Karpas-422 (cell line): ENCODE data around the gene CASP10. TPM values are rescaled to one million over a fixed set of nuclear protein-coding genes. Genes with fewer than 3 reads are reported as not detected.
A peak's percentile ranks its signal among the peaks of the same experiment; 100 is the strongest.
"Not testable (repeated sequence)": the region's sequence is repeated elsewhere in the genome, so short reads cannot be mapped to it uniquely, and the experiment has no call there.

Experiments
- DNase-seq: peaks from one replicate; pipeline ENCODE4 v3.0.0-alpha.2; 2015
- H2AFZ ChIP-seq: fragments of 200-600 bp; sonication (generic); 2 replicates; pipeline ENCODE4 v1.6.1; 2014; ENCODE audit warnings: antibody characterized with exemption, low read length, mixed read lengths
- H3K27ac ChIP-seq: fragments of 200-600 bp; sonication (generic); 2 replicates; pipeline ENCODE4 v1.5.1; 2014; ENCODE audit warnings: mild to moderate bottlenecking, low read length, moderate library complexity
- H3K27me3 ChIP-seq: fragments of 200-600 bp; sonication (generic); 2 replicates; pipeline ENCODE4 v1.6.1; 2014; ENCODE audit warnings: low read length, mixed read lengths
- H3K36me3 ChIP-seq: fragments of 200-600 bp; sonication (generic); 2 replicates; pipeline ENCODE4 v1.6.1; 2014; ENCODE audit warnings: low read length, mixed read lengths; ENCODE audit not compliant: insufficient read depth
- H3K4me1 ChIP-seq: fragments of 200-600 bp; sonication (generic); 2 replicates; pipeline ENCODE4 v1.6.1; 2014; ENCODE audit warnings: mild to moderate bottlenecking, low read length, mixed read lengths
- H3K4me2 ChIP-seq: fragments of 200-600 bp; sonication (generic); 2 replicates; pipeline ENCODE4 v1.6.1; 2014; ENCODE audit warnings: low read length, low read depth, mild to moderate bottlenecking; ENCODE audit not compliant: poor library complexity, severe bottlenecking
- H3K4me3 ChIP-seq: fragments of 200-600 bp; sonication (generic); 2 replicates; pipeline ENCODE4 v1.5.1; 2014; ENCODE audit warnings: mild to moderate bottlenecking, antibody characterized with exemption, low read length, mixed read lengths
- H3K79me2 ChIP-seq: fragments of 200-600 bp; sonication (generic); 2 replicates; pipeline ENCODE4 v1.6.1; 2014; ENCODE audit warnings: mild to moderate bottlenecking, low read length, mixed read lengths
- H3K9ac ChIP-seq: fragments of 200-600 bp; sonication (generic); 2 replicates; pipeline ENCODE4 v1.6.0; 2014; ENCODE audit warnings: low read length
- H3K9me2 ChIP-seq: fragments of 200-600 bp; sonication (generic), shearing (Covaris generic); replicated peaks from 2 replicates; pipeline ENCODE4 v1.6.0; 2014; ENCODE audit warnings: mild to moderate bottlenecking, low read length, moderate library complexity; ENCODE audit not compliant: insufficient read depth
- H3K9me3 ChIP-seq: fragments of 300-700, 200-600 bp; sonication (generic); 2 replicates; pipeline ENCODE4 v1.6.1; 2014; ENCODE audit warnings: low read length, mixed read lengths
- H4K20me1 ChIP-seq: fragments of 200-600 bp; sonication (generic); 2 replicates; pipeline ENCODE4 v1.6.1; 2014; ENCODE audit warnings: mild to moderate bottlenecking, antibody characterized with exemption, low read length, low read depth; ENCODE audit not compliant: insufficient read depth
- total RNA-seq: library from RNA; depleted of rRNA; stranded (reverse); fragments of >200 nt; shearing (Covaris generic); gene quantifications from 2 replicates; pipeline ENCODE4 v1.2.3, GENCODE V29; 2014; ENCODE audit warnings: low replicate concordance; rRNA removed

The CASP10 gene, protein sequence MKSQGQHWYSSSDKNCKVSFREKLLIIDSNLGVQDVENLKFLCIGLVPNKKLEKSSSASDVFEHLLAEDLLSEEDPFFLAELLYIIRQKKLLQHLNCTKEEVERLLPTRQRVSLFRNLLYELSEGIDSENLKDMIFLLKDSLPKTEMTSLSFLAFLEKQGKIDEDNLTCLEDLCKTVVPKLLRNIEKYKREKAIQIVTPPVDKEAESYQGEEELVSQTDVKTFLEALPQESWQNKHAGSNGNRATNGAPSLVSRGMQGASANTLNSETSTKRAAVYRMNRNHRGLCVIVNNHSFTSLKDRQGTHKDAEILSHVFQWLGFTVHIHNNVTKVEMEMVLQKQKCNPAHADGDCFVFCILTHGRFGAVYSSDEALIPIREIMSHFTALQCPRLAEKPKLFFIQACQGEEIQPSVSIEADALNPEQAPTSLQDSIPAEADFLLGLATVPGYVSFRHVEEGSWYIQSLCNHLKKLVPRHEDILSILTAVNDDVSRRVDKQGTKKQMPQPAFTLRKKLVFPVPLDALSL
- 0.48 and 5.2 TPM in 2 replicates for total RNA-seq

DNA sequence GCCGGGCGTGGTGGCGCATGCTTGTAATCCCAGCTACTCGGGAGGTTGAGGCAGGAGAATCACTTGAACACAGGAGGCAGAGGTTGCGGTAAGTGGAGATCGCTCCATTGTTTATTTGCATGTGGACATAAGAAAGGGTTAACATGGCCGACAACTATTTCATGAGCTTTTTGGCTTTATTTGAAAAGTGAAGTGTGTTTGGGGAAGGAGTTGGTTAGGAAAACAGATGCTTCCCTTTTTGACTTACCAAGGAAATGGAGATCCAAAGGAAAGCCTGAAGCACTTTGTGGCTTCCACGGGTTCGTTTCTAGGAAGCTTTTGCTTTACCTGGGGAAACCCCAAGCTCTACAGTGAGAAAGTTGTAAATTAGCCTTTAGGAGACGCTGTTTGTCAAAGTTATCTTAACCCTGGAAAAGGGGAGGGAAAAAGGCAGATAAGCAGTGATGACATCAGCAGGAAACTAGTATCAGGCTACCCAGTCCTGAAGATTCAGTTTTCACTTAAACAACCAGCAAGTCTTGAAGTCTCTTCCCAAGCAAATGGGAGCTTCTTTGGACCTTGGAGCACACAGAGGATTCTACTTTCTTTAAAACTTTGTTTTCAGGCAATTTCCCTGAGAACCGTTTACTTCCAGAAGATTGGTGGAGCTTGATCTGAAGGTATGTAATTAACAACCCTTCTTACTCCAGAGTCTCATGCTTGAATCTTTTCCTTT lies at the start of gene CASP10:
CASP10 (plus strand) TSS at position 492 of the 715 bp plus-strand sequence. CDS start 2,637 bp downstream, outside the sequence.
- peak; percentile 60 for DNase-seq
- Histone ChIP-seq H3K9me3 (no peaks in the 10 kb centered on the region), H2AFZ (peak within 1 kb of the TSS; percentile 44), H3K4me2 (peak within 1 kb of the TSS; percentile 55), H3K36me3 (no peaks in the 10 kb centered on the region), H3K79me2 (no peaks in the 10 kb centered on the region), H3K27me3 (0 out of 2 replicates have a peak, but pooled peaks cover 5% of the 10 kb centered on the region), H3K9me2 (no peaks in the 10 kb centered on the region), H4K20me1 (no peaks in the 10 kb centered on the region), H3K4me3 (peak within 1 kb of the TSS; percentile 54), H3K9ac (peak within 1 kb of the TSS; percentile 34), H3K27ac (no peak within 1 kb of the TSS), H3K4me1 (peaks cover 22% of the 10 kb centered on the region)

DNA sequence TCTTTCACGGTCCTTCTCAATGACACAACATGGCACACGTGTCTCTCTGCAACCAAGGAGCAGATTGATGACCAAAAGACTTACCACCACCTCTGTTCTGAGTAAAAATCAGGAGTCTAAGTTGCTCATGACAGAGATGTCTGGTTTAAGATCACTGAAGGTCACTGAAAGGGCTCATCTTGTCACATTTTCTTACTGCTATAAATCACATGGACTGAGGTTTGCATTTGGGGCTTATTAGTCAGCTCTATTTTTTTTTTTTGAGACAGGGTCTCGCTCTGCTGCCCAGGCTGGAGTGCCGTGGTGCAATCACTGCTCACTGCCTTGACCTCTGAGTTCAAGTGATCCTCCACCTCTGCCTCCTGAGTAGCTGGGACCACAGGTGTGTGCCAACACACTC lies 47.6 kb upstream of the CASP10 start:
- peak overlapping the region; percentile 60; the same call in 1 of the 2 replicates for H2AFZ ChIP-seq
- no peaks in the 10 kb centered on the region for H3K9me2 ChIP-seq
- H3K36me3 ChIP-seq = peaks cover 16% of the 10 kb centered on the region; the same call in 1 of the 2 replicates
- no peaks in the 10 kb centered on the region for H3K27me3 ChIP-seq
- H3K9me3 ChIP-seq = no peaks in the 10 kb centered on the region
- peaks cover 18% of the 10 kb centered on the region for H3K79me2 ChIP-seq
- peak overlapping the region; percentile 54 for H3K9ac ChIP-seq
- no peaks in the 10 kb centered on the region for H4K20me1 ChIP-seq
- 0 out of 2 replicates have a peak overlapping the region, but pooled peaks have one; percentile 27 for H3K4me3 ChIP-seq
- H3K27ac ChIP-seq = peak overlapping the region; percentile 92
- peak overlapping the region; percentile 49 for H3K4me2 ChIP-seq
- DNase-seq = peak; percentile 64
- peaks cover 66% of the 10 kb centered on the region for H3K4me1 ChIP-seq

DNA sequence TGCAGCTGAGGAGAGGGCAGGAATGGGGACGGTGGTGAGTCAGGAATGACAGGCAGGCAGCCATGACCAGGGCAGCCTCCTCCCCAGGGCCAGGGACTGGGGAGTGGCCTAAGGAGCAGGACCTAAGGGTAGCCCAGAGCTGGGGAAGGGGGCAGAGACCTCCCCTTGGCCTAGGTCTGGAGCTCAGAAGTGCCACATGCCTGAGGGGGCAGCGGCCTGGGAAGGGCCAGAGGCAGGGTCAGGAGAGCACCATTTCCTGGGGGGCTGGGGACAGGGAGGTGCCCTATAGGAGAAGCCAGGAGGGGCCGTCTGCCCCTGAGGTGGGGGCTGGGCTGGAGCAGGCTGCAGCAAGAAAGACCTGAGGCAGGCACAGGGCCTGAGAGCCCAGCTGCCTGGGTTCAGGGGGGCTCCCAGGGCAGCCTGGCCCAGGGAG lies 46.0 kb upstream of the CASP10 start:
- no peaks in the 10 kb centered on the region for H3K9me3 ChIP-seq
- no peaks in the 10 kb centered on the region for H4K20me1 ChIP-seq
- H2AFZ ChIP-seq = no peak overlapping the region
- DNase-seq = no peak
- H3K79me2 ChIP-seq = peaks cover 7% of the 10 kb centered on the region; the same call in 1 of the 2 replicates
- H3K9ac ChIP-seq = no peak overlapping the region
- no peak overlapping the region for H3K4me3 ChIP-seq
- no peaks in the 10 kb centered on the region for H3K9me2 ChIP-seq
- no peak overlapping the region for H3K4me2 ChIP-seq
- peaks cover 51% of the 10 kb centered on the region for H3K4me1 ChIP-seq
- H3K36me3 ChIP-seq = peaks cover 18% of the 10 kb centered on the region; the same call in 1 of the 2 replicates
- H3K27ac ChIP-seq = peak overlapping the region; percentile 92; the same call in 1 of the 2 replicates
- no peaks in the 10 kb centered on the region for H3K27me3 ChIP-seq

DNA sequence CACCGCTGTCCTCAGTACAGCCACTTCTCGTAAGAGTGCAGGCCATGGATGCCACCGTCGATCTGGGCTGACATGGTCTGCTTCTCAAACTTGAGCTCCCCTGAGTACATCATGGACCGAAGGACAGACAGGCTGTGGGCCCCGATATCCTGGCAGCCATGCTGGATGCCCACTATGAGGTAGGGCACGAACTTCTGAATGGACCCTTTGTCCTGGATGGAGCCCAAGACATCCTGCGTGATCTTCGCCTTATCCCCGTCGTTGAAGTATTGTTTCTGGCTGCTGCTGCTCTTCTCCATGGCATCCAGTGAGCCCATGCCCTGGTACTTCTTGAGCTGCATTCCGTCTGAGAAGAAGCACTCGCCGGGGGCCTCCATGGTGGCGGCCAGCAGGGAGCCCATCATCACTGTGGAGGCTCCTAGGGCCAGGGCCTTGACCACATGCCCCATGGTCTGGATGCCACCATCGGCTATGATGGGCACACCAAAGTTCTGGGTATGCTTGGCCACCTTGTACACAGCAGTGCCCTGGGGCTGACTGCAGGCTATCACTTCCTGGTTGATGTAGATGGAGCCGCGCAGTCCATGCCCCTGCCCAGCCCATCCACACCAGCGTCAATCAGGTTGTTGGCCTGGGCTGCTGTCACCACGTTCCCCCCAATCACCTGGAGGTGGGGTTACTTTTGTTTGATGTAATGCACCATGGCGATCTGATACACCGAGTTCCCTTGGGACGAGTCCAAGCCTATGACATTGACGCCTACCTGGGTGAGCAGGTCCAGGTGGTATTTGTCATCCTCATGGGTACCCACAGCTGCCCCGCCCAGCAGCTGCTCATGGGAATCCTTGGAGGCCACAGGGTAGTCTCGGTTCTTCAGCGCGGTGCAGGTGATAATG lies 45.2 kb upstream of the CASP10 start:
- H3K9me3 ChIP-seq = no peaks in the 10 kb centered on the region
- no peaks in the 10 kb centered on the region for H3K27me3 ChIP-seq
- H3K9me2 ChIP-seq = no peaks in the 10 kb centered on the region
- H2AFZ ChIP-seq = no peak overlapping the region
- H4K20me1 ChIP-seq = no peaks in the 10 kb centered on the region
- H3K4me3 ChIP-seq = no peak overlapping the region
- H3K27ac ChIP-seq = no peak overlapping the region
- DNase-seq = no peak
- peaks cover 18% of the 10 kb centered on the region; the same call in 1 of the 2 replicates for H3K36me3 ChIP-seq
- no peak overlapping the region for H3K4me2 ChIP-seq
- peaks cover 42% of the 10 kb centered on the region for H3K4me1 ChIP-seq
- no peak overlapping the region for H3K9ac ChIP-seq
- peaks cover 7% of the 10 kb centered on the region; the same call in 1 of the 2 replicates for H3K79me2 ChIP-seq

DNA sequence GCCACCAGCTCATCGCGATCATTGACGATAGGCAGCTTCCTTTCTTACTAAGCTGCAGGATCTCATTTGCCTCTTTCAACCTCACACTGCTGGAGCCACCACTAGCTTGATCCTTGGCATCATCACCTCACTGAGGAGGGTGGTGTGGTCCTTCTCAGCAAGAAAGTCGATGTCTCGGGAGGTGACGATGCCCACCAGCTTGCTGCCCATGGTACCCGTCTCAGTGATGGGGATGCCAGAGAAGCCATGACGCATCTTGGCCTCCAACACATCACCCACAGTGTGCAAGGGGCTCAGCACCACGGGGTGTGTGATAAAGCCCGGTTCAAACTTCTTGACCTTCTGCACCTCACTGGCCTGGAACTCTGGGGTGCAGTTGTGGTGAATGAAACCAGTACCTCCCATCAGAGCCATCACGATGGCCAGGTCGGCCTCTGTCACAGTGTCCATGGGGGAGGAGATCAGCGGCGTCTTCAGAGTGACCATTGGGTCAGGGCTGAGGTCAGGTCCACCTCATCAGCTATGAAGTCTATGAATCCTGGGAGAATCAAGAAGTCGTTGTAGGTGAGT lies 44.5 kb upstream of the CASP10 start:
- Histone ChIP-seq H3K4me1 (peaks cover 37% of the 10 kb centered on the region), H3K27me3 (no peaks in the 10 kb centered on the region), H4K20me1 (no peaks in the 10 kb centered on the region), H3K79me2 (0 out of 2 replicates have a peak, but pooled peaks cover under 1% of the 10 kb centered on the region), H3K4me2 (no peak overlapping the region), H3K9ac (no peak overlapping the region), H3K36me3 (peaks cover 14% of the 10 kb centered on the region; the same call in 1 of the 2 replicates), H2AFZ (no peak overlapping the region), H3K27ac (peak overlapping the region; percentile 60; the same call in 1 of the 2 replicates), H3K4me3 (no peak overlapping the region), H3K9me3 (no peaks in the 10 kb centered on the region), H3K9me2 (no peaks in the 10 kb centered on the region)
- no peak for DNase-seq

DNA sequence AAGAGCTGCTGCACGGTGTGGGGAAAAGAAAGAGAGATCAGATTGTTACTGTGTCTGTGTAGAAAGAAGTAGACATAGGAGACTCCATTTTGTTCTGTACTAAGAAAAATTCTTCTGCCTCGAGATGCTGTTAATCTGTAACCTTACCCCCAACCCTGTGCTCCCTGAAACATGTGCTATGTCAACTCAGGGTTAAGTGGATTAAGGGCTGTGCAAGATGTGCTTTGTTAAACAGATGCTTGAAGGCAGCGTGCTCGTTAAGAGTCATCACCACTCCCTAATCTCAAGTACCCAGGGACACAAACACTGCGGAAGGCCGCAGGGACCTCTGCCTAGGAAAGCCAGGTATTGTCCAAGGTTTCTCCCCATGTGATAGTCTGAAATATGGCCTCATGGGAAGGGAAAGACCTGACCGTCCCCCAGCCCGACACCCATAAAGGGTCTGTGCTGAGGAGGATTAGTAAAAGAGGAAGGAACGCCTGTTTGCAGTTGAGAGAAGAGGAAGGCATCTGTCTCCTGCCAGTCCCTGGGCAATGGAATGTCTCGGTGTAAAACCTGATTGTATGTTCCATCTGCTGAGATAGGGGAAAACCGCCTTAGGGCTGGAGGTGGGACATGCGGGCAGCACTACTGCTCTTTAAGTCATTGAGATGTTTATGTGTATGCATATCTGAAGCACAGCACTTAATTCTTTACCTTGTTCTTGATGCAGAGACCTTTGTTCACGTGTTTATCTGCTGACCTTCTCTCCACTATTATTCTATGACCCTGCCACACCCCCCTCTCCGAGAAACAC lies 43.8 kb upstream of the CASP10 start:
- not testable (repeated sequence) for DNase-seq, H3K4me3 ChIP-seq, H2AFZ ChIP-seq, H4K20me1 ChIP-seq, H3K4me2 ChIP-seq, H3K9me2 ChIP-seq, H3K27me3 ChIP-seq, H3K9me3 ChIP-seq, H3K79me2 ChIP-seq, H3K9ac ChIP-seq
- H3K36me3 ChIP-seq = peaks cover 14% of the 10 kb centered on the region; the same call in 1 of the 2 replicates
- peaks cover 39% of the 10 kb centered on the region for H3K4me1 ChIP-seq
- H3K27ac ChIP-seq = peak overlapping the region; percentile 60
